SK-N-SH treated with all-trans-retinoic acid at 6 μM for 48 hours (cell line): ENCODE results near the gene NFASC.

Experiments
- ATAC-seq: fragments of 200-7000 bp; cut with Tn5 transposase; 3 replicates; pipeline ENCODE4 v1.9.1; 2020; ENCODE audit warnings: mild to moderate bottlenecking, moderate library complexity
- ARNTL ChIP-seq: fragments of 450-650 bp; formaldehyde crosslinking; IDR thresholded peaks from 2 replicates; pipeline ENCODE4 v1.5.0; 2020; ENCODE audit warnings: low read depth, mild to moderate bottlenecking, moderate library complexity, borderline replicate concordance
- CREB5 ChIP-seq: fragments of 250-450 bp; sonication (Bioruptor Pico); IDR thresholded peaks from 2 replicates; pipeline ENCODE4 v1.5.1; 2020; ENCODE audit warnings: low read depth, mild to moderate bottlenecking, moderate library complexity
- CSDC2 ChIP-seq: fragments of 250-450 bp; sonication (Bioruptor Pico); IDR thresholded peaks from 2 replicates; pipeline ENCODE4 v1.5.0; 2020; ENCODE audit warnings: mild to moderate bottlenecking, moderate library complexity
- CSRNP3 ChIP-seq: fragments of 250-450 bp; sonication (Bioruptor Pico); IDR thresholded peaks from 2 replicates; pipeline ENCODE4 v1.5.1; 2021; ENCODE audit warnings: mild to moderate bottlenecking, moderate library complexity
- ESRRG ChIP-seq: fragments of 250-450 bp; sonication (Bioruptor Pico); IDR thresholded peaks from 2 replicates; pipeline ENCODE4 v1.6.1; 2021; ENCODE audit warnings: mild to moderate bottlenecking
- GLIS3 ChIP-seq: fragments of 250-450 bp; sonication (Bioruptor Pico); IDR thresholded peaks from 2 replicates; pipeline ENCODE4 v1.5.0; 2020; ENCODE audit warnings: mild to moderate bottlenecking, moderate library complexity
- ISL1 ChIP-seq: fragments of 250-450 bp; sonication (Bioruptor Pico); IDR thresholded peaks from 2 replicates; pipeline ENCODE4 v2.1.2; 2022; ENCODE audit warnings: mild to moderate bottlenecking, moderate library complexity
- OSR1 ChIP-seq: fragments of 250-450 bp; sonication (Bioruptor Pico); IDR thresholded peaks from 2 replicates; pipeline ENCODE4 v1.8.0; 2022; ENCODE audit warnings: moderate library complexity, mild to moderate bottlenecking, inconsistent platforms
- PATZ1 ChIP-seq: fragments of 250-450 bp; sonication (Bioruptor Pico); IDR thresholded peaks from 2 replicates; pipeline ENCODE4 v1.8.0; 2020; ENCODE audit warnings: mild to moderate bottlenecking, moderate library complexity, borderline replicate concordance
- POU6F1 ChIP-seq: fragments of 250-450 bp; sonication (Bioruptor Pico); IDR thresholded peaks from 2 replicates; pipeline ENCODE4 v1.8.0; 2021; ENCODE audit warnings: low read depth, mild to moderate bottlenecking, moderate library complexity, borderline replicate concordance
- PPARA ChIP-seq: fragments of 250-450 bp; sonication (Bioruptor Pico); IDR thresholded peaks from 2 replicates; pipeline ENCODE4 v1.5.0; 2020; ENCODE audit warnings: mild to moderate bottlenecking, borderline replicate concordance
- SNAI2 ChIP-seq: fragments of 250-450 bp; sonication (Bioruptor Pico); IDR thresholded peaks from 2 replicates; pipeline ENCODE4 v1.5.0; 2020; ENCODE audit warnings: mild to moderate bottlenecking, moderate library complexity
- TCF4 ChIP-seq: fragments of 250-450 bp; sonication (Bioruptor Pico); IDR thresholded peaks from 2 replicates; pipeline ENCODE4 v1.8.0; 2021; ENCODE audit warnings: mild to moderate bottlenecking, moderate library complexity, borderline replicate concordance
- ZC3H10 ChIP-seq: fragments of 250-450 bp; sonication (Bioruptor Pico); IDR thresholded peaks from 2 replicates; pipeline ENCODE4 v1.5.1; 2021; ENCODE audit warnings: mild to moderate bottlenecking, moderate library complexity
- ZFP3 ChIP-seq: fragments of 250-450 bp; sonication (Bioruptor Pico); IDR thresholded peaks from 2 replicates; pipeline ENCODE4 v1.5.0; 2020; ENCODE audit warnings: mild to moderate bottlenecking, moderate library complexity
- ZFP30 ChIP-seq: fragments of 450-650 bp; formaldehyde crosslinking; IDR thresholded peaks from 2 replicates; pipeline ENCODE4 v1.5.0; 2022; ENCODE audit warnings: mild to moderate bottlenecking, moderate library complexity
- ZNF565 ChIP-seq: fragments of 450-650 bp; formaldehyde crosslinking; conservative IDR thresholded peaks from 2 replicates; pipeline ENCODE4 v1.5.0; 2020; ENCODE audit warnings: low read depth, mild to moderate bottlenecking, moderate library complexity
- ZNF8 ChIP-seq: fragments of 450-650 bp; formaldehyde crosslinking; IDR thresholded peaks from 2 replicates; pipeline ENCODE4 v1.5.0; 2020; ENCODE audit warnings: mild to moderate bottlenecking, moderate library complexity
- TF ChIP-seq, protein P1 (sequence below): fragments of 250-450 bp; sonication (Bioruptor Pico); IDR thresholded peaks from 2 replicates; pipeline ENCODE4 v1.5.0; 2020; ENCODE audit warnings: mild to moderate bottlenecking, moderate library complexity

Gene NFASC

GRCh38 chr1:204870160-204870912 is at the start of gene NFASC:
Gene NFASC, plus strand, starts transcription at chr1:204870862. Its CDS starts 73,454 bp downstream, at chr1:204944316.
- no peak for TF ChIP-seq OSR1
- TF ChIP-seq PATZ1 (CRISPR knock-in tag) = no peak
- TF ChIP-seq PPARA = no peak
- TF ChIP-seq ARNTL (CRISPR knock-in tag) = no peak
- TF ChIP-seq ZC3H10 = no peak
- TF ChIP-seq ESRRG (CRISPR knock-in tag) = no peak
- TF ChIP-seq GLIS3 (CRISPR knock-in tag) = no peak
- TF ChIP-seq ZFP30 = no peak
- no peak for TF ChIP-seq CREB5 (CRISPR knock-in tag)
- TF ChIP-seq CSDC2 = no peak
- TF ChIP-seq, protein P1, sequence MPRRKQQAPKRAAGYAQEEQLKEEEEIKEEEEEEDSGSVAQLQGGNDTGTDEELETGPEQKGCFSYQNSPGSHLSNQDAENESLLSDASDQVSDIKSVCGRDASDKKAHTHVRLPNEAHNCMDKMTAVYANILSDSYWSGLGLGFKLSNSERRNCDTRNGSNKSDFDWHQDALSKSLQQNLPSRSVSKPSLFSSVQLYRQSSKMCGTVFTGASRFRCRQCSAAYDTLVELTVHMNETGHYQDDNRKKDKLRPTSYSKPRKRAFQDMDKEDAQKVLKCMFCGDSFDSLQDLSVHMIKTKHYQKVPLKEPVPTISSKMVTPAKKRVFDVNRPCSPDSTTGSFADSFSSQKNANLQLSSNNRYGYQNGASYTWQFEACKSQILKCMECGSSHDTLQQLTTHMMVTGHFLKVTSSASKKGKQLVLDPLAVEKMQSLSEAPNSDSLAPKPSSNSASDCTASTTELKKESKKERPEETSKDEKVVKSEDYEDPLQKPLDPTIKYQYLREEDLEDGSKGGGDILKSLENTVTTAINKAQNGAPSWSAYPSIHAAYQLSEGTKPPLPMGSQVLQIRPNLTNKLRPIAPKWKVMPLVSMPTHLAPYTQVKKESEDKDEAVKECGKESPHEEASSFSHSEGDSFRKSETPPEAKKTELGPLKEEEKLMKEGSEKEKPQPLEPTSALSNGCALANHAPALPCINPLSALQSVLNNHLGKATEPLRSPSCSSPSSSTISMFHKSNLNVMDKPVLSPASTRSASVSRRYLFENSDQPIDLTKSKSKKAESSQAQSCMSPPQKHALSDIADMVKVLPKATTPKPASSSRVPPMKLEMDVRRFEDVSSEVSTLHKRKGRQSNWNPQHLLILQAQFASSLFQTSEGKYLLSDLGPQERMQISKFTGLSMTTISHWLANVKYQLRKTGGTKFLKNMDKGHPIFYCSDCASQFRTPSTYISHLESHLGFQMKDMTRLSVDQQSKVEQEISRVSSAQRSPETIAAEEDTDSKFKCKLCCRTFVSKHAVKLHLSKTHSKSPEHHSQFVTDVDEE = no peak
- TF ChIP-seq TCF4 (CRISPR knock-in tag) = no peak
- no peak for TF ChIP-seq ZNF8 (CRISPR knock-in tag)
- TF ChIP-seq ZNF565 (CRISPR knock-in tag) = no peak
- no peak for TF ChIP-seq ZFP3
- TF ChIP-seq SNAI2 = no peak
- no peak for TF ChIP-seq ISL1
- no peak for TF ChIP-seq POU6F1 (CRISPR knock-in tag)
- no peak for TF ChIP-seq CSRNP3

DNA sequence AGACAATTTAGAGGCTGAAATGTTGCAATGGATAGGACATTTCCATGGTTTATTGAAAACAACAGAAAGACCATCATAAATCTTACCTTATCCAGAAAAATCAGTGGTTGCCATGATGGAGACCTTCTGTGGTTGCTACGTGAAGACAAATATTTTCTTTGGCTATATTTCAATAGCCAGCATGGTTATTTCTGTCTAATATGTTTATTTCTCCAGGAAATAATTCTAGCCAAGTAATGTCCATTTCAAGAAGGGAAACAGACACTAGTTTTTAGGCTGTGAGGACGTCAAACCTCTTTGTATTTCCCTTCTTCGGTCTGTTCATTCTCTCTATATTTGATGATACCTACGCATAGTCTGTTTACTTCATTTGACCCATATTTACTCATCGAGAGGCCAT is 49.2 kb upstream of the NFASC start:
- TF ChIP-seq, protein P1 = no peak
- TF ChIP-seq ZFP3 = no peak
- TF ChIP-seq, all 23 proteins: peak for 0
- no peak for ATAC-seq

More at GRCh38 chr1:204870160-204870912, at the start of gene NFASC:
- ATAC-seq = no peak
